ENCODE data around the gene OR51D1.

The OR51D1 gene

GRCh38 chr11:4636962-4637661 lies at the start of gene OR51D1:
Gene OR51D1 (plus strand): TSS chr11:4637477. CDS start chr11:4639791, 2,314 bp downstream.
- peak; percentile 37 for DNase-seq (ENCODE audit: low read depth)

- DNase-seq (ENCODE audit: low read depth) = no peak
Observed at GRCh38 chr11:4589017-4589416, 48.3 kb upstream of the OR51D1 start.

- no peak for DNase-seq (ENCODE audit: low read depth)
Observed at GRCh38 chr11:4593739-4594138, 43.5 kb upstream of the OR51D1 start, which contains the start of gene OR52I1. Gene OR52I1 (plus strand): TSS chr11:4594039. CDS start chr11:4594039, 0 bp downstream.

- DNase-seq (ENCODE audit: low read depth) = no peak
Observed at GRCh38 chr11:4605057-4605456, 32.2 kb upstream of the OR51D1 start.

GRCh38 chr11:4606231-4607015 lies 30.9 kb upstream of the OR51D1 start:
- DNase-seq (ENCODE audit: low read depth) = peak; percentile 9

- DNase-seq (ENCODE audit: low read depth) = no peak
Observed at GRCh38 chr11:4607096-4607495, 30.2 kb upstream of the OR51D1 start.

- peak; percentile 91 for DNase-seq (ENCODE audit: low read depth)
Observed at GRCh38 chr11:4607781-4608666, 29.3 kb upstream of the OR51D1 start, which contains the start of gene TRIM68. Gene TRIM68 (minus strand): TSS chr11:4608231. CDS start chr11:4605504, 2,727 bp downstream.

GRCh38 chr11:4610258-4610935 lies 26.9 kb upstream of the OR51D1 start:
- no peak for DNase-seq (ENCODE audit: low read depth)

- no peak for DNase-seq (ENCODE audit: low read depth)
Observed at GRCh38 chr11:4611986-4612385, 25.3 kb upstream of the OR51D1 start.

- no peak for DNase-seq (ENCODE audit: low read depth)
Observed at GRCh38 chr11:4615856-4616444, 21.3 kb upstream of the OR51D1 start.

- no peak for DNase-seq (ENCODE audit: low read depth)
Observed at GRCh38 chr11:4619514-4619913, 17.8 kb upstream of the OR51D1 start.

- DNase-seq (ENCODE audit: low read depth) = peak; percentile 55
Observed at GRCh38 chr11:4626207-4627099, 10.8 kb upstream of the OR51D1 start.

GRCh38 chr11:4636136-4636535 lies 1.1 kb upstream of the OR51D1 start:
- DNase-seq (ENCODE audit: low read depth) = no peak

GRCh38 chr11:4637662-4638047 lies 378 bp downstream of the OR51D1 start:
- no peak for DNase-seq (ENCODE audit: low read depth)

GRCh38 chr11:4639931-4640330 lies 2.7 kb downstream of the OR51D1 start:
- DNase-seq (ENCODE audit: low read depth) = no peak

GRCh38 chr11:4641501-4641900 lies 4.2 kb downstream of the OR51D1 start:
- DNase-seq (ENCODE audit: low read depth) = no peak

- no peak for DNase-seq (ENCODE audit: low read depth)
Observed at GRCh38 chr11:4642043-4642442, 4.8 kb downstream of the OR51D1 start.

- no peak for DNase-seq (ENCODE audit: low read depth)
Observed at GRCh38 chr11:4643076-4643475, 5.8 kb downstream of the OR51D1 start.

- no peak for DNase-seq (ENCODE audit: low read depth)
Observed at GRCh38 chr11:4643682-4644081, 6.4 kb downstream of the OR51D1 start, which contains the start of gene OR51E1. Gene OR51E1 (plus strand): TSS chr11:4643982. CDS start chr11:4652527, 8,545 bp downstream.

- no peak for DNase-seq (ENCODE audit: low read depth)
Observed at GRCh38 chr11:4644233-4644632, 7.0 kb downstream of the OR51D1 start.
